Loucy (cell line): ENCODE measurements around the gene ZNF765.
"Not testable (repeated sequence)": the region's sequence is repeated elsewhere in the genome, so short reads cannot be mapped to it uniquely, and the experiment has no call there.

Experiments
- EZH2phosphoT487 ChIP-seq: fragments of 200-600 bp; IDR thresholded peaks from 2 replicates; pipeline ENCODE4 v1.6.1; 2018; ENCODE audit warnings: antibody characterized with exemption, mild to moderate bottlenecking, moderate library complexity, borderline replicate concordance
- TF ChIP-seq, protein P1 (sequence below): fragments of 200-600 bp; sonication (generic); conservative IDR thresholded peaks from 2 replicates; pipeline ENCODE4 v1.5.1; 2014; ENCODE audit warnings: mild to moderate bottlenecking, antibody characterized with exemption, low read length

DNA sequence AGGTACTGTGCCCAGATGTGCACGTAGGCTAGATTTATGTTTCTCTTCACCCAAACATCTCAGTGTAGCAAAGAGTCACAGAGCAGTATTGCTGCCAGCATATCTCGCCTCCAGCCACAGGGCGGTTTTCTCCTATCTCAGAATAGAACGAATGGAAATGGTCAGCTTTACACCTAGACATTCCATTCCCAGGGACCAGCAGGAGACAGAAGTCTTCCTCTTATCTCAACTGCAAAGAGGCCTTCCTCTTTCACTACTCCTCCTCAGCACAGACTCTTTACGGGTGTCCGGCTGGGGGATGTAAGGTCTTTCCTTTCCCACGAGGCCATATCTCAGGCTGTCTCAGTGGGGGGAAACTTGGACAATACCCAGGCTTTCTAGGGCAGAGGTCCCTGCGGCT, 73.7 kb downstream of the ZNF765 start:
- TF ChIP-seq, protein P1, sequence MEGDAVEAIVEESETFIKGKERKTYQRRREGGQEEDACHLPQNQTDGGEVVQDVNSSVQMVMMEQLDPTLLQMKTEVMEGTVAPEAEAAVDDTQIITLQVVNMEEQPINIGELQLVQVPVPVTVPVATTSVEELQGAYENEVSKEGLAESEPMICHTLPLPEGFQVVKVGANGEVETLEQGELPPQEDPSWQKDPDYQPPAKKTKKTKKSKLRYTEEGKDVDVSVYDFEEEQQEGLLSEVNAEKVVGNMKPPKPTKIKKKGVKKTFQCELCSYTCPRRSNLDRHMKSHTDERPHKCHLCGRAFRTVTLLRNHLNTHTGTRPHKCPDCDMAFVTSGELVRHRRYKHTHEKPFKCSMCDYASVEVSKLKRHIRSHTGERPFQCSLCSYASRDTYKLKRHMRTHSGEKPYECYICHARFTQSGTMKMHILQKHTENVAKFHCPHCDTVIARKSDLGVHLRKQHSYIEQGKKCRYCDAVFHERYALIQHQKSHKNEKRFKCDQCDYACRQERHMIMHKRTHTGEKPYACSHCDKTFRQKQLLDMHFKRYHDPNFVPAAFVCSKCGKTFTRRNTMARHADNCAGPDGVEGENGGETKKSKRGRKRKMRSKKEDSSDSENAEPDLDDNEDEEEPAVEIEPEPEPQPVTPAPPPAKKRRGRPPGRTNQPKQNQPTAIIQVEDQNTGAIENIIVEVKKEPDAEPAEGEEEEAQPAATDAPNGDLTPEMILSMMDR, result not testable (repeated sequence)
- TF ChIP-seq EZH2phosphoT487, result not testable (repeated sequence)
